ENCODE measurements around the gene CENPVL2.
"Not testable (repeated sequence)": the region's sequence is repeated elsewhere in the genome, so short reads cannot be mapped to it uniquely, and the experiment has no call there.

The CENPVL2 gene

GRCh38 chrX:51682720-51683062 lies at the start of gene CENPVL2:
Gene CENPVL2, minus strand, starts transcription at chrX:51682831. Its CDS starts 0 bp downstream, at chrX:51682831.
- not testable (repeated sequence) for DNase-seq (ENCODE audit: low read depth)

- no peak for DNase-seq (ENCODE audit: low read depth)
Observed at GRCh38 chrX:51728202-51728601, 45.6 kb upstream of the CENPVL2 start.

- not testable (repeated sequence) for DNase-seq (ENCODE audit: low read depth)
Observed at GRCh38 chrX:51712943-51713647, 30.5 kb upstream of the CENPVL2 start.

GRCh38 chrX:51710277-51711164 lies 27.9 kb upstream of the CENPVL2 start, which contains the start of gene CENPVL1:
Gene CENPVL1, plus strand, starts transcription at chrX:51710512. Its CDS starts 0 bp downstream, at chrX:51710512.
- not testable (repeated sequence) for DNase-seq (ENCODE audit: low read depth)

GRCh38 chrX:51697397-51697796 lies 14.8 kb upstream of the CENPVL2 start:
- no peak for DNase-seq (ENCODE audit: low read depth)

- no peak for DNase-seq (ENCODE audit: low read depth)
Observed at GRCh38 chrX:51694254-51694653, 11.6 kb upstream of the CENPVL2 start.

GRCh38 chrX:51681808-51682719 lies 567 bp downstream of the CENPVL2 start:
- not testable (repeated sequence) for DNase-seq (ENCODE audit: low read depth)

GRCh38 chrX:51679689-51680433 lies 2.8 kb downstream of the CENPVL2 start:
- DNase-seq (ENCODE audit: low read depth): not testable (repeated sequence)

GRCh38 chrX:51665981-51666380 lies 16.6 kb downstream of the CENPVL2 start:
- no peak for DNase-seq (ENCODE audit: low read depth)

GRCh38 chrX:51643377-51643776 lies 39.3 kb downstream of the CENPVL2 start:
- no peak for DNase-seq (ENCODE audit: low read depth)

- DNase-seq (ENCODE audit: low read depth): no peak
Observed at GRCh38 chrX:51641421-51642021, 41.1 kb downstream of the CENPVL2 start.

GRCh38 chrX:51636511-51636910 lies 46.1 kb downstream of the CENPVL2 start:
- not testable (repeated sequence) for DNase-seq (ENCODE audit: low read depth)
